GM12878 (cell line): Measurements from ENCODE around the gene CACNA2D2. TPM values are rescaled to one million over a fixed set of nuclear protein-coding genes. Genes with fewer than 3 reads are reported as not detected.

Experiments
- ATAC-seq: fragments of 200-7000 bp; cut with Tn5 transposase; 3 replicates; pipeline ENCODE4 v1.9.1; 2020; ENCODE audit warnings: mild to moderate bottlenecking, moderate library complexity
- BruUV-seq: library from RNA; stranded (reverse); fragments of 400-500 nt; replicated peaks from 2 replicates; lab custom pipeline; 2021; lab: Mats Ljungman, UMichigan
- CTCF ChIA-PET: fragments of 300-600 bp; sonication (Branson Sonifier 250); formaldehyde crosslinking; extraction: SDS; loops from one replicate; lab custom pipeline; 2021; ENCODE audit warnings: inconsistent platforms; lab: Yijun Ruan, JAX
- POLR2A ChIA-PET: fragments of 350-600 bp; formaldehyde crosslinking; extraction: SDS; loops from one replicate; lab custom pipeline; 2021; ENCODE audit warnings: inconsistent platforms; lab: Charles Lee
- RAD21 ChIA-PET: fragments of 300-600 bp; sonication (Branson Sonifier 250); formaldehyde crosslinking; loops from one replicate; lab custom pipeline; 2023; ENCODE audit warnings: antibody characterized with exemption; ENCODE audit not compliant: unreplicated experiment; lab: Charles Lee
- SMC1A ChIA-PET: fragments of 300-600 bp; sonication (Branson Sonifier 250); formaldehyde crosslinking; loops from one replicate; lab custom pipeline; 2023; ENCODE audit not compliant: unreplicated experiment, uncharacterized antibody; lab: Charles Lee
- DNase-seq: peaks from one replicate; pipeline ENCODE4 v3.0.0-alpha.2; 2011; ENCODE audit warnings: low read depth, low spot score
- FAIRE-seq: peaks from 3 replicates; lab custom pipeline; 2011; peaks lifted over from hg19 to GRCh38; lab: Jason Lieb, UNC
- H2AFZ ChIP-seq: 2 replicates; pipeline ENCODE4 v1.6.0; 2011; ENCODE audit warnings: low read depth, low read length, control low read depth; ENCODE audit not compliant: control insufficient read depth
- H3K27ac ChIP-seq: 2 replicates; pipeline ENCODE4 v1.5.1; 2011; ENCODE audit warnings: control low read depth; ENCODE audit not compliant: control insufficient read depth, insufficient read depth
- H3K27me3 ChIP-seq, 2 experiments: replicated peaks in 1 of 2; 2 replicates each; pipeline versions ENCODE4 v1.6.0 to v1.6.1; 2011; ENCODE audit warnings: low read length in 1 of 2; ENCODE audit not compliant: control insufficient read depth in 2 of 2, insufficient read depth in 2 of 2
- H3K36me3 ChIP-seq, 2 experiments: 2 replicates each; pipeline ENCODE4 v1.5.1; 2011; ENCODE audit warnings: low read length in 1 of 2; ENCODE audit not compliant: control insufficient read depth in 2 of 2, insufficient read depth in 2 of 2
- H3K4me1 ChIP-seq: 2 replicates; pipeline ENCODE4 v1.6.1; 2011; ENCODE audit warnings: mild to moderate bottlenecking, low read length, moderate library complexity, mixed read lengths; ENCODE audit not compliant: control insufficient read depth, insufficient read depth
- H3K4me2 ChIP-seq: 2 replicates; pipeline ENCODE4 v1.6.0; 2011; ENCODE audit warnings: control low read depth; ENCODE audit not compliant: control insufficient read depth, insufficient read depth
- H3K4me3 ChIP-seq: fragments of 200-600 bp; sonication (generic); 2 replicates; pipeline ENCODE4 v1.5.1; 2016
- H3K79me2 ChIP-seq: 2 replicates; pipeline ENCODE4 v1.6.0; 2011; ENCODE audit warnings: low read length; ENCODE audit not compliant: control insufficient read depth, insufficient read depth
- H3K9ac ChIP-seq: 2 replicates; pipeline ENCODE4 v1.8.0; 2011; ENCODE audit warnings: low read length, control low read depth, mixed read lengths; ENCODE audit not compliant: control insufficient read depth, insufficient read depth
- H3K9me3 ChIP-seq: replicated peaks from 3 replicates; pipeline ENCODE4 v1.5.1; 2011; ENCODE audit warnings: mild to moderate bottlenecking, low read length; ENCODE audit not compliant: control insufficient read depth, insufficient read depth
- H4K20me1 ChIP-seq: 2 replicates; pipeline ENCODE4 v1.6.0; 2011; ENCODE audit not compliant: control insufficient read depth, insufficient read depth
- CTCF ChIP-seq, 3 experiments: IDR thresholded peaks in 2 of 3; conservative IDR thresholded peaks in 1 of 3; 2 replicates each; pipeline ENCODE4 v1.5.1; 2011; ENCODE audit warnings: low read depth in 3 of 3, low read length in 3 of 3, mild to moderate bottlenecking in 3 of 3, control low read depth in 2 of 3, moderate library complexity in 2 of 3, inconsistent platforms in 1 of 3, mixed read lengths in 1 of 3; ENCODE audit not compliant: control insufficient read depth in 2 of 3, insufficient read depth in 1 of 3; ENCODE audit errors: extremely low read depth in 1 of 3
- NKRF ChIP-seq: fragments of 450-650 bp; conservative IDR thresholded peaks from 2 replicates; pipeline ENCODE4 v1.6.1; 2017; ENCODE audit warnings: mild to moderate bottlenecking, moderate library complexity
- SMAD5 ChIP-seq: IDR thresholded peaks from 2 replicates; pipeline ENCODE4 v1.6.1; 2016; ENCODE audit warnings: antibody characterized with exemption, low read depth
- WGBS: methylation state at CpG from one replicate; pipeline ENCODE4 v1.1.6; 2016; ENCODE audit warnings: low lambda C conversion rate; ENCODE audit not compliant: insufficient replicate concordance, insufficient coverage; ENCODE audit errors: missing lambda C conversion rate; 5-methylcytosine and 5-hydroxymethylcytosine counted together
- in situ Hi-C: fragments of 300-500 bp; cut with MboI; formaldehyde crosslinking; loops from 9 replicates; pipeline ENCODE4 v1.14.3; 2018; ENCODE audit warnings: mixed read lengths
- intact Hi-C: fragments of 100-400 bp; cut with micrococcal nuclease; formaldehyde crosslinking; loops from one replicate; pipeline ENCODE4 v1.14.2; 2022; ENCODE audit not compliant: unreplicated experiment
- polyA plus RNA-seq, 11 experiments: library from polyadenylated mRNA; depleted of rRNA in 4 of 11; unstranded in 6 of 11; stranded (reverse) in 5 of 11; fragments of >200 nt; fragmentation: Nextera tagmentation in 4 of 11; fragmentation: Illumina TruSeq in 1 of 11; extraction: Ambion mirVana in 4 of 11; extraction: Trizol in 1 of 11; gene quantifications; 1 replicate in 1 of 11; 2 replicates in 10 of 11; pipeline versions ENCODE4 v1.2.1 to v1.2.3, GENCODE V29; 2011 to 2016; ENCODE audit warnings: inconsistent platforms in 2 of 11, missing spikeins in 2 of 11, low read depth in 1 of 11
- total RNA-seq, 4 experiments: library from RNA; depleted of rRNA in 3 of 4; stranded (reverse); fragments of >200 nt in 3 of 4; fragmentation: Illumina TruSeq in 1 of 4; extraction: Trizol in 1 of 4; gene quantifications; 2 replicates each; pipeline versions ENCODE4 v1.2.1 to v1.2.3, GENCODE V29; 2013 to 2021

Gene CACNA2D2
- total and polyA plus RNA-seq, 10 of the 15 experiments (the other 5 are each of a cell fraction or from before 2014, with no cell fraction given): 0.03 to 0.07 TPM; not detected in 8

- 26% methylated on average over 25 of the region's 25 CpGs for WGBS
- Histone ChIP-seq H3K36me3 (no peaks in the 10 kb centered on the region), H3K4me1 (no peaks in the 10 kb centered on the region), H3K9ac (no peak overlapping the region), H4K20me1 (no peaks in the 10 kb centered on the region), H3K4me3 (no peak overlapping the region), H3K27me3 (peaks cover 0 to 3% of the 10 kb centered on the region in 2 experiments; a peak in 3 of 4 replicates), H2AFZ (no peak overlapping the region), H3K4me2 (no peak overlapping the region), H3K27ac (no peak overlapping the region), H3K9me3 (no peaks in the 10 kb centered on the region), H3K79me2 (no peaks in the 10 kb centered on the region)
- in situ Hi-C loops (no loop called here), intact Hi-C loops (no loop called here)
- DNase-seq: no peak
- ATAC-seq: peak; percentile 74
- TF ChIP-seq SMAD5 (no peak), CTCF (IDR thresholded peaks at IDR 0.05 in 2 of 3, conservative IDR thresholded peaks at IDR 0.05 in 1 of 3; ENCODE audit: control insufficient read depth in 2 of 3, extremely low read depth in 1 of 3, insufficient read depth in 1 of 3, low read depth in 3 of 3, low read length in 3 of 3) (peak; percentile 18 to 30 (median 29); a peak in 4 of 6 replicates), NKRF (no peak)
- ChIA-PET SMC1A (no interaction called here), POLR2A (no interaction called here), RAD21 (no interaction called here), CTCF (no interaction called here)
- no peak for FAIRE-seq
- BruUV-seq: no TSS peak
Observed at GRCh38 chr3:50388016-50388719, 115.3 kb downstream of the CACNA2D2 start.
